OCI-LY7 (cell line): Measurements from ENCODE around the gene GNAL.

Source experiments
- EZH2phosphoT487 ChIP-seq: fragments of 200-600 bp; sonication (generic); IDR thresholded peaks from 2 replicates; pipeline ENCODE4 v1.6.1; 2018; ENCODE audit warnings: low read depth, borderline replicate concordance, mild to moderate bottlenecking, mixed run types, antibody characterized with exemption, low read length, moderate library complexity, mixed read lengths
- TF ChIP-seq, protein P1 (sequence below): fragments of 200-600 bp; sonication (generic); conservative IDR thresholded peaks from 2 replicates; pipeline ENCODE4 v1.5.1; 2014; ENCODE audit warnings: mild to moderate bottlenecking, antibody characterized with exemption, low read length, moderate library complexity, mixed read lengths

DNA sequence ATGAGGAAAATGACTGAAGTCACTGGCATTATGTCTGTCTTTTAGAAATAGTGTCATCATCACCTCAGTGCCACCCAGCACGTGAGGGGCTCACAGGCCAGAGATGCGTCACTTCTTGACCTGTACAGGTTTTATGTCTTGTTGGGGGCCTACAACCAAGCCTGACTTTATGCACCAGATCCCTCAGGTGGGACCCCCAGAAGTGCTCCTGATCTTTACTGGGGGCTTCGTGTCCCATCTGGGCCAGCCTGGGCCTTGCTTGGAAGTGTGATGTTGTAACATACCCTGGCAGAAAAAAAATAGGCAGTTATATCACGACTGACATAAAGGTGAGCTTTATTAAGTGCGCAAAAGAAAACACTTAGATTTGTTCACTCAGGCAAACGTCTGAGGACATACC is 21.5 kb upstream of the GNAL start:
- TF ChIP-seq, protein P1, sequence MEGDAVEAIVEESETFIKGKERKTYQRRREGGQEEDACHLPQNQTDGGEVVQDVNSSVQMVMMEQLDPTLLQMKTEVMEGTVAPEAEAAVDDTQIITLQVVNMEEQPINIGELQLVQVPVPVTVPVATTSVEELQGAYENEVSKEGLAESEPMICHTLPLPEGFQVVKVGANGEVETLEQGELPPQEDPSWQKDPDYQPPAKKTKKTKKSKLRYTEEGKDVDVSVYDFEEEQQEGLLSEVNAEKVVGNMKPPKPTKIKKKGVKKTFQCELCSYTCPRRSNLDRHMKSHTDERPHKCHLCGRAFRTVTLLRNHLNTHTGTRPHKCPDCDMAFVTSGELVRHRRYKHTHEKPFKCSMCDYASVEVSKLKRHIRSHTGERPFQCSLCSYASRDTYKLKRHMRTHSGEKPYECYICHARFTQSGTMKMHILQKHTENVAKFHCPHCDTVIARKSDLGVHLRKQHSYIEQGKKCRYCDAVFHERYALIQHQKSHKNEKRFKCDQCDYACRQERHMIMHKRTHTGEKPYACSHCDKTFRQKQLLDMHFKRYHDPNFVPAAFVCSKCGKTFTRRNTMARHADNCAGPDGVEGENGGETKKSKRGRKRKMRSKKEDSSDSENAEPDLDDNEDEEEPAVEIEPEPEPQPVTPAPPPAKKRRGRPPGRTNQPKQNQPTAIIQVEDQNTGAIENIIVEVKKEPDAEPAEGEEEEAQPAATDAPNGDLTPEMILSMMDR, result no peak
- no peak for TF ChIP-seq EZH2phosphoT487
